Osteoblast (primary cell): ENCODE data around the gene NEK5. TPM values are rescaled to one million over a fixed set of nuclear protein-coding genes. Genes with fewer than 3 reads are reported as not detected.

Experiments used
- DNase-seq: peaks from one replicate; pipeline ENCODE4 v3.0.0; 2011; ENCODE audit warnings: low spot score, mixed read lengths; ENCODE audit not compliant: insufficient read length; ENCODE audit errors: missing footprints
- H2AFZ ChIP-seq: 2 replicates; pipeline ENCODE4 v1.6.0; 2011; ENCODE audit warnings: mild to moderate bottlenecking, low read length
- H3K27ac ChIP-seq: 2 replicates; pipeline ENCODE4 v1.5.1; 2011; ENCODE audit warnings: mild to moderate bottlenecking, low read depth, low read length, moderate library complexity
- H3K27me3 ChIP-seq: 2 replicates; pipeline ENCODE4 v1.6.0; 2012; ENCODE audit warnings: mild to moderate bottlenecking, control low read depth, inconsistent platforms, low read length, moderate library complexity; ENCODE audit not compliant: insufficient read depth
- H3K36me3 ChIP-seq: 2 replicates; pipeline ENCODE4 v1.5.1; 2011; ENCODE audit warnings: mild to moderate bottlenecking, low read length, control low read depth, moderate library complexity; ENCODE audit not compliant: insufficient read depth
- H3K4me1 ChIP-seq: 2 replicates; pipeline ENCODE4 v1.5.1; 2011; ENCODE audit warnings: mild to moderate bottlenecking, low read length, control low read depth, moderate library complexity; ENCODE audit not compliant: insufficient read depth
- H3K4me2 ChIP-seq: 2 replicates; pipeline ENCODE4 v1.6.0; 2011; ENCODE audit warnings: mild to moderate bottlenecking, low read length; ENCODE audit not compliant: insufficient read depth
- H3K4me3 ChIP-seq: fragments of 200-600 bp; sonication (generic); 3 replicates; pipeline ENCODE4 v1.5.1; 2012; ENCODE audit warnings: mild to moderate bottlenecking, low read length, inconsistent platforms; ENCODE audit not compliant: insufficient read depth
- H3K79me2 ChIP-seq: 2 replicates; pipeline ENCODE4 v1.6.0; 2012; ENCODE audit warnings: mild to moderate bottlenecking, low read length, control low read depth, inconsistent platforms; ENCODE audit not compliant: insufficient read depth
- H3K9me3 ChIP-seq: 2 replicates; pipeline ENCODE4 v1.5.1; 2011; ENCODE audit warnings: low read depth, low read length, control low read depth
- H4K20me1 ChIP-seq: 2 replicates; pipeline ENCODE4 v1.6.0; 2012; ENCODE audit warnings: mild to moderate bottlenecking, low read length, control low read depth; ENCODE audit not compliant: insufficient read depth
- CTCF ChIP-seq: IDR thresholded peaks from 2 replicates; pipeline ENCODE4 v1.5.1; 2011; ENCODE audit warnings: mild to moderate bottlenecking, low read depth, low read length, moderate library complexity; ENCODE audit errors: extremely low read depth
- total RNA-seq: library from RNA; depleted of rRNA; stranded (reverse); fragments of >200 nt; gene quantifications from 2 replicates; pipeline ENCODE4 v1.2.3, GENCODE V29; 2012

Gene NEK5
- total RNA-seq, 1 donor: 0.36 TPM

GRCh38 chr13:52097197-52097596, 31.7 kb downstream of the NEK5 start:
- Histone ChIP-seq H3K79me2 (no peaks in the 10 kb centered on the region), H3K4me1 (no peaks in the 10 kb centered on the region), H4K20me1 (no peaks in the 10 kb centered on the region), H3K27ac (no peak overlapping the region), H2AFZ (no peak overlapping the region), H3K4me2 (no peak overlapping the region), H3K9me3 (no peaks in the 10 kb centered on the region), H3K4me3 (no peak overlapping the region), H3K36me3 (no peaks in the 10 kb centered on the region), H3K27me3 (no peaks in the 10 kb centered on the region)
- no peak for TF ChIP-seq CTCF
- no peak for DNase-seq

- no peaks in the 10 kb centered on the region for H3K9me3 ChIP-seq
- H3K4me3 ChIP-seq: no peak overlapping the region
- H3K27me3 ChIP-seq: no peaks in the 10 kb centered on the region
- no peak overlapping the region for H3K4me2 ChIP-seq
- no peaks in the 10 kb centered on the region for H3K36me3 ChIP-seq
- no peaks in the 10 kb centered on the region for H3K79me2 ChIP-seq
- H3K27ac ChIP-seq: no peak overlapping the region
- H4K20me1 ChIP-seq: no peaks in the 10 kb centered on the region
- TF ChIP-seq CTCF: no peak
- no peaks in the 10 kb centered on the region for H3K4me1 ChIP-seq
- no peak overlapping the region for H2AFZ ChIP-seq
- DNase-seq: no peak
Observed at GRCh38 chr13:52096748-52097147, 32.1 kb downstream of the NEK5 start.

GRCh38 chr13:52096062-52096461, 32.8 kb downstream of the NEK5 start:
- no peak overlapping the region for H2AFZ ChIP-seq
- H3K4me2 ChIP-seq: no peak overlapping the region
- no peaks in the 10 kb centered on the region for H3K4me1 ChIP-seq
- no peak for DNase-seq
- no peaks in the 10 kb centered on the region for H3K79me2 ChIP-seq
- H3K27ac ChIP-seq: no peak overlapping the region
- no peak overlapping the region for H3K4me3 ChIP-seq
- no peaks in the 10 kb centered on the region for H3K27me3 ChIP-seq
- H3K36me3 ChIP-seq: no peaks in the 10 kb centered on the region
- no peak for TF ChIP-seq CTCF
- H3K9me3 ChIP-seq: no peaks in the 10 kb centered on the region
- no peaks in the 10 kb centered on the region for H4K20me1 ChIP-seq

- Histone ChIP-seq H4K20me1 (no peaks in the 10 kb centered on the region), H3K4me3 (no peak overlapping the region), H3K4me2 (no peak overlapping the region), H3K4me1 (no peaks in the 10 kb centered on the region), H3K79me2 (no peaks in the 10 kb centered on the region), H3K27me3 (no peaks in the 10 kb centered on the region), H3K36me3 (no peaks in the 10 kb centered on the region), H2AFZ (no peak overlapping the region), H3K9me3 (no peaks in the 10 kb centered on the region), H3K27ac (no peak overlapping the region)
- DNase-seq: no peak
- no peak for TF ChIP-seq CTCF
Observed at GRCh38 chr13:52092087-52092486, 36.8 kb downstream of the NEK5 start.
